Activated CD4-positive, alpha-beta T cell treated with anti-CD3 and anti-CD28 coated beads for 36 hours (primary cell): ENCODE data around the gene PSMB4. TPM values are rescaled to one million over a fixed set of nuclear protein-coding genes. Genes with fewer than 3 reads are reported as not detected.
"Not testable (repeated sequence)": the region's sequence is repeated elsewhere in the genome, so short reads cannot be mapped to it uniquely, and the experiment has no call there.

Experiments
- ATAC-seq: fragments of 200-7000 bp; cut with Tn5 transposase; one replicate; pipeline ENCODE4 v1.10.0; 2021; ENCODE audit warnings: mild to moderate bottlenecking, moderate library complexity
- CTCF ChIA-PET: fragments of 350-600 bp; sonication (Branson Sonifier 250); formaldehyde crosslinking; loops from one replicate; lab custom pipeline; 2021; ENCODE audit warnings: antibody characterized with exemption; lab: Charles Lee
- POLR2A ChIA-PET: fragments of 350-600 bp; sonication (Branson Sonifier 250); formaldehyde crosslinking; loops from one replicate; lab custom pipeline; 2021; ENCODE audit warnings: antibody characterized with exemption, inconsistent platforms; lab: Charles Lee
- DNase-seq: peaks from one replicate; pipeline ENCODE4 v3.0.0-alpha.2; 2020
- H3K27ac Mint-ChIP-seq: one replicate; pipeline ENCODE4 v1.8.0; 2021; ENCODE audit warnings: mixed read lengths
- H3K27me3 Mint-ChIP-seq: one replicate; pipeline ENCODE4 v1.8.0; 2021; ENCODE audit warnings: mixed read lengths
- H3K36me3 Mint-ChIP-seq: one replicate; pipeline ENCODE4 v1.8.0; 2021; ENCODE audit warnings: low read depth, mixed read lengths
- H3K4me1 Mint-ChIP-seq: one replicate; pipeline ENCODE4 v1.8.0; 2021; ENCODE audit warnings: mixed read lengths
- H3K4me3 Mint-ChIP-seq: one replicate; pipeline ENCODE4 v1.8.0; 2021; ENCODE audit warnings: mild to moderate bottlenecking, moderate library complexity, mixed read lengths
- H3K9me3 Mint-ChIP-seq: one replicate; pipeline ENCODE4 v1.8.0; 2021; ENCODE audit warnings: low read depth, mixed read lengths
- intact Hi-C, 2 experiments: fragments of 100-400 bp; cut with DNase I in 1 of 2; cut with micrococcal nuclease in 1 of 2; formaldehyde crosslinking; loops; one replicate each; pipeline versions ENCODE4 v1.14.2 to v1.15.1; 2022 to 2024; cut with DNase I, micrococcal nuclease
- total RNA-seq, 2 experiments: library from RNA; stranded (reverse); gene quantifications; one replicate each; pipeline ENCODE4 v1.2.3, GENCODE V29; 2021

Gene PSMB4
- total RNA-seq, 2 experiments from 2014 or later = 315 to 351 TPM

DNA sequence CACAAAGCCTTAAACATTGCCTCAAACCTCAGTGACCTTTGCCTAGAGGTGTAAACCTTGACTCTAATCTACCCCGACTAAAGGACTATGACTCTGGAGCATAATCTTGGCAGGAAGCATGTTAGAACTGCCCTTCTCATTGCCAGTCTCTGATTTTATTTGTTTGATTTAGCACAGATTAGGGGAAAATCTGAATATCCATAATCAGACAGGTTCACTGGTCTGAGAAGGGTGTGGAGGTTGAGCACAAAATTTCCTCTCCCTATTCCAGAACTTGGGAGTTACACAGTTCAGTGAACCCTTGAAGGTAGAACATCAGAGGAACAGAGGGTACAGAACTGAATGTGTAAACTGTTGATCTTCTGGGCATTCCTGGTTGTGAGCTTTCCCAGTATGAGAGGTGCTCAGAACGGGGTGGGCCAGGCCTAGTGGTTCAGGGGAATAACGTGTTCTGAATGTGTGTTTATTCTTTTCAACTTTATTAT is 8.3 kb upstream of the PSMB4 start:
- Mint-ChIP-seq H3K4me3 (no peak overlapping the region), H3K36me3 (no peaks in the 10 kb centered on the region), H3K27ac (no peak overlapping the region), H3K9me3 (no peaks in the 10 kb centered on the region), H3K27me3 (no peaks in the 10 kb centered on the region), H3K4me1 (no peaks in the 10 kb centered on the region)
- ChIA-PET POLR2A (no interaction called here), CTCF (no interaction called here)
- ATAC-seq (no peak), DNase-seq (no peak)
- intact Hi-C loops = no loop called here

DNA sequence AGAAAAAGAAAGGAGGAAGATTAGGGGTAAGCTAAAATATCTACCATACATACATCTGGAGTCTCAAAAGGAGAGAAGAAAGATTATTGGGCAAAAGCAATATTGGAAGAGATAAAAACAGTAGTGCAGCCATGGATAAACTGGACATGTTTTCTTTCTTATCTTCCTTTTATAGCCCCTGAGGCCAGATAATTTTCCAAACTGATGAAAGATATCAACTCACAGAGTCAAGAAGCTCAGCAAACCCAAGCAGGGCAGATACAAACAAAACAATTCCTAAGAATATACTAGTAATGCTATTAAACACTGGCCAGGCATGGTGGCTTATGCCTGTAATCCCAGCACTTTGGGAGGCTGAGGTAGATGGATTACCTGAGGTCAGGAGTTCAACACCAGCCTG is 5.8 kb upstream of the PSMB4 start:
- Mint-ChIP-seq H3K27me3 (no peaks in the 10 kb centered on the region), H3K4me3 (no peak overlapping the region), H3K9me3 (no peaks in the 10 kb centered on the region), H3K27ac (no peak overlapping the region), H3K36me3 (no peaks in the 10 kb centered on the region), H3K4me1 (peaks cover 1% of the 10 kb centered on the region)
- DNase-seq = no peak
- no peak for ATAC-seq
- ChIA-PET POLR2A (no interaction called here), CTCF (interaction anchor here (0.7 kb wide), 1 partner anchor 1332 kb away, joined by 3 read pairs; no protein-coding TSS in a partner anchor)
- intact Hi-C loops = no loop called here

DNA sequence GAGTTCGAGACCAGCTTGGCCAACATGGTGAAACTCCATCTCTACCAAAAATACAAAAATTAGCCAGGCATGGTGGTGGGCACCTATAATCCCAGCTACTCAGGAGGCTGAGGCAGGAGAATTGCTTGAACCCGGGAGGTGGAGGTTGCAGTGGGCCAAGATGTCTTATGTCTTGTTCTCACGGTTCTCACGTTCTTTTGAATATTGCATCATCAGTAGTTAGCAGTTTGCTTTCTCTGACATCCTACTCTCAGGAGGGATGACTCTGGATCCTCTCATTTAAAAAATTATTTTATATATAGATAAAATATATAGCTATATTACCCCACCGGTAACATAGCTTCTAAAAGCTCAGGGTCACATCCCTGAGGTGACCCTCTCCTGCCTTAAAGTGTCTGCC is 3.1 kb upstream of the PSMB4 start:
- peaks cover 20% of the 10 kb centered on the region for H3K4me1 Mint-ChIP-seq
- intact Hi-C loops = loop anchor here in 1 of 2 experiments (5.0 kb wide), 1 partner anchor 114 kb away; the partner anchor contains the start of gene ZNF687
- CTCF ChIA-PET = interaction anchor here (1.0 to 1.6 kb wide), 4 partner anchors 55 to 207 kb away, joined by 3 to 8 read pairs (median 4); partner anchors contain the start of gene VPS72
- H3K4me3 Mint-ChIP-seq, H3K27me3 Mint-ChIP-seq, DNase-seq, ATAC-seq, H3K27ac Mint-ChIP-seq, POLR2A ChIA-PET, H3K9me3 Mint-ChIP-seq: not testable (repeated sequence)
- peaks cover 19% of the 10 kb centered on the region for H3K36me3 Mint-ChIP-seq

DNA sequence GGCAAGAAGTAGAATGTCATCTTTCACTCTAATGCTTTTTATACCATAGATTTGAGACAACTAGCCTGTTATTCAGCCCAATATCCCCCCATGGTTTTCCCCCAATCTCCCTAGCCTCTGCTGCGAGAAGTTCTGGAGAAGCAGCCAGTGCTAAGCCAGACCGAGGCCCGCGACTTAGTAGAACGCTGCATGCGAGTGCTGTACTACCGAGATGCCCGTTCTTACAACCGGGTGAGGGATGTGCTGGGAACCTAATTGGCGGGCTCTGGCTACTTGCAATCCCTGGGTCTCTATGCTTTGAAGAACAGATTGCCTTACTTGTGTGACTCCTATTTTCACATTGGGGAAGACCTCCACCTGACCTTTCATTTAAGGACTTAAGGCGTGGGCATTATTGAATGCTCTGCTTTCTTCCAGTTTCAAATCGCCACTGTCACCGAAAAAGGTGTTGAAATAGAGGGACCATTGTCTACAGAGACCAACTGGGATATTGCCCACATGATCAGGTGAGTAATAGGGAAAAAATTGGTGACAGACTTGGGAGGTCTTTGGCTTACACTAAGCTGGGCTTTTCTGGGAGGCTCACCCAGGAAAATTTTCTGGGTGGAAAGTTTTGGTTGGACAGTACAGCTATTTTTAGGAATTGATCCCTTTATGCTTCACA is 1.9 kb downstream of the PSMB4 start:
- ChIA-PET POLR2A (no interaction called here), CTCF (interaction anchor here (0.6 to 2.5 kb wide), 5 partner anchors 11 to 139 kb away, joined by 3 to 5 read pairs (median 3); no protein-coding TSS in a partner anchor)

DNA sequence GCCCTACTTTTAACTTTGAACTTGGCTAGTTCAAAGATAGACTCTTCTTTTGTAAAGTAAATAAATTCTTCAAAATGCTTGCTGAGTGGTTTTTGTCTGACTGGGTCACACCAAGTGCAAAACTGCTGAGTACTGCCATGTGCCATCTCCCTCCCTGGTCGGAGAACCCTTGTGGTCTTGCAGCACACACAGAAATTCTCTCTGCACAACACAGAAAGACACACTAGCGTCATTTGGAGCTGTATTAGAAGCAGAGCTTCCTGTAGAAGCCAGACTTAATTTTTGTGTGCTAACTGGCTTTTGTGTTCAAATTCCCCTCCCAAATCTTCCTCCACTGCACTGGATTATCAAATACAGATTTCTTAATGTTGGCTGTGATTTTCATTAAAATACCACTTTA is 2.5 kb downstream of the PSMB4 start:
- H3K27ac Mint-ChIP-seq = peak overlapping the region; percentile 7
- no peaks in the 10 kb centered on the region for H3K27me3 Mint-ChIP-seq
- no peak overlapping the region for H3K4me3 Mint-ChIP-seq
- DNase-seq = no peak
- POLR2A ChIA-PET = interaction anchor here (0.9 to 1.4 kb wide), 2 partner anchors 17 to 91 kb away, joined by 3 to 5 read pairs; no protein-coding TSS in a partner anchor
- H3K9me3 Mint-ChIP-seq = no peaks in the 10 kb centered on the region
- H3K36me3 Mint-ChIP-seq = peaks cover 52% of the 10 kb centered on the region
- CTCF ChIA-PET = interaction anchor here (0.5 to 2.5 kb wide), 4 partner anchors 11 to 404 kb away, joined by 3 to 7 read pairs (median 5); partner anchors contain the start of gene CGN
- H3K4me1 Mint-ChIP-seq = peaks cover 29% of the 10 kb centered on the region
- intact Hi-C loops = loop anchor here in 1 of 2 experiments (5.0 kb wide), 1 partner anchor 205 kb away; the partner anchor contains the start of gene PIP5K1A
- no peak for ATAC-seq

More for the DNA sequence above, 1.9 kb downstream of the PSMB4 start:
- no peak for DNase-seq
- H3K9me3 Mint-ChIP-seq = no peaks in the 10 kb centered on the region
- H3K36me3 Mint-ChIP-seq = peaks cover 47% of the 10 kb centered on the region
- intact Hi-C loops = loop anchor here in 1 of 2 experiments (5.0 kb wide), 1 partner anchor 204 kb away; the partner anchor contains the start of gene PIP5K1A
- peaks cover 29% of the 10 kb centered on the region for H3K4me1 Mint-ChIP-seq
- no peaks in the 10 kb centered on the region for H3K27me3 Mint-ChIP-seq
- ATAC-seq = no peak
- peak overlapping the region; percentile 99 for H3K27ac Mint-ChIP-seq
- peak overlapping the region; percentile 88 for H3K4me3 Mint-ChIP-seq

DNA sequence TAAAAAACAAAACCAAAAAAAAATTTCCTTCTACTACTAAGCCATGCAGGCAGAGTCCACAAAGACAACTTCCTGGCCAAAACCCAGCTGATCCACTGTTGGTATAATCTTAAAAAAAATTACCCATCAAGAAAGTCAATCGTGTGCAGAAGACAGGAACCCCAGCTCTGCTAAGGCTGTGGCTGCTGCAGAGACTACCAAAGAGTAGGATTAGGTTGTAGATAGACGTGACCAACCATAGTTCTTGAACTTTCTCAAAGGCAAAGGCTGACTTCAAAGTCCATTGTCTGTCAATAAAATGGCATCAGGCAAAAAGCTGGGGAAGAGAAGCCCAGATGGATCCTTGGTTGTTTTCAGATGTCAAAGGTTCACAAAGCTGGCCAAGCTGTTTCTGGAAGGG is 3.4 kb downstream of the PSMB4 start:
- H3K27me3 Mint-ChIP-seq = no peaks in the 10 kb centered on the region
- peaks cover 59% of the 10 kb centered on the region for H3K36me3 Mint-ChIP-seq
- intact Hi-C loops = loop anchor here in 1 of 2 experiments (5.0 kb wide), 1 partner anchor 205 kb away; the partner anchor contains the start of gene PIP5K1A
- no peaks in the 10 kb centered on the region for H3K9me3 Mint-ChIP-seq
- DNase-seq = no peak
- CTCF ChIA-PET = interaction anchor here (0.5 to 2.5 kb wide), 8 partner anchors 10 to 432 kb away, joined by 3 to 7 read pairs (median 4); partner anchors contain the start of gene CGN
- peak overlapping the region; percentile 52 for H3K27ac Mint-ChIP-seq
- peaks cover 29% of the 10 kb centered on the region for H3K4me1 Mint-ChIP-seq
- H3K4me3 Mint-ChIP-seq = no peak overlapping the region
- POLR2A ChIA-PET = interaction anchor here (0.9 to 1.4 kb wide), 2 partner anchors 17 to 91 kb away, joined by 3 to 5 read pairs; no protein-coding TSS in a partner anchor
- ATAC-seq = no peak

DNA sequence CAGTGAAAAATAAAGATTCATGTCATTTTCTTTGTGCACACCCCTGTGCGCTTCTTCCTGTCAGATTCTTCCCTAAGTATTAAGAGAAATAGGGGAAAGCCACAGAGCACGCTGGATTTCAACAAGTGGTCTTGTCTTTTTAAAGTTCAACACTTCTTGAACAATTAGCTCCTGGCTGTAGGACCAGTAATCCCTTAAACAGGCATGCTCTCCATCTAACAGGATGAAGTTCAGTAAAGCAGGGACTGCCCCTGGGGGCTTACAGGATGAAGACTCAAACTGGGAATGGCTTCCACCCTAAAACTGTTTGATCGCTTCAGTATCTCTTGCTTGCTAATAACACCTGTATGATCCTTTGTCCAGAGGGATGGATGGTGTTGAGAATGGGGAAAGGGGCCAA is 4.2 kb downstream of the PSMB4 start:
- ATAC-seq = no peak
- POLR2A ChIA-PET = no interaction called here

DNA sequence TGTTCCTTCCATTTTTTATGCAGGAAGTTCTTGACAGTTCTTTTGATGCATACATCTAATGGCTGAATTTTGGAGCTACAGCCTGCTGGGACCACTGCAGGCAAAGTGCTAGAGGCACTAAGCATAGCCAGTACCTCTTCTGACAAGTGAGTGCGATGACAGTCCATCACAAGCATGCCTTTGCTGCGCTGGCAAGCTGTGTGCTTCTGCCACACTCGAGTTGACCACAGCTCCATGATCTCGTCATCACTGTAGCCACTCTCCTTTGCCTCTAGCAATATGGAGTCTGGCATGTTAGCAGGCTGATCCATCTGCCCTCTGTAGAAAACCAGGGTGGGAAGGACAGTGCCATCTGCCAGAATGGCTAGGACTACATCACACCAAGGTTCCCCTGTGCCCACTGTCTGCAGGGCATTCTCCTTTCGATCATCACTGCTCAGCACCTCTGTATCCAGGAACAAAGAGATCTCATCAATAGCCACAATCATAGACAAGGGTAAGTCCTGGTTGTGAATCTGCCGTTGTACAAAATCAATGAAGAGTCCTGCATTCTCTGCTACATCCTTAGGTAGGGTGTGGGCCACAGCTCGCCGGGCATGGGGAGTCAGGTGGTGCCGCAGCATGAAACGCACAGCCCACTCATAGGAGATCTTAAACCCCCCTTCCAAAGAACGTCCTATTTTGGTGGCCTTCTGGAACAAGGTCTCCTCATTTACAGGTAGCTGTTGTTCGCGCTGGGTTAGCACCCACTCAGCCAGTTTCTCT is 6.0 kb downstream of the PSMB4 start:
- POLR2A ChIA-PET = interaction anchor here (0.6 kb wide), 1 partner anchor 30 kb away, joined by 4 read pairs; no protein-coding TSS in a partner anchor
- DNase-seq (no peak), ATAC-seq (no peak)
- CTCF ChIA-PET = interaction anchor here (0.6 to 2.8 kb wide), 7 partner anchors 9 to 122 kb away, joined by 3 to 12 read pairs (median 3); no protein-coding TSS in a partner anchor
- intact Hi-C loops = no loop called here
- Mint-ChIP-seq H3K36me3 (peaks cover 62% of the 10 kb centered on the region), H3K27me3 (no peaks in the 10 kb centered on the region), H3K27ac (peak overlapping the region; percentile 28), H3K9me3 (no peaks in the 10 kb centered on the region), H3K4me3 (no peak overlapping the region), H3K4me1 (peaks cover 18% of the 10 kb centered on the region)

More for the DNA sequence above, 4.2 kb downstream of the PSMB4 start:
- intact Hi-C loops = loop anchor here in 1 of 2 experiments (5.0 kb wide), 1 partner anchor 206 kb away; the partner anchor contains the start of gene PIP5K1A
- DNase-seq = no peak
- Mint-ChIP-seq H3K9me3 (no peaks in the 10 kb centered on the region), H3K4me3 (no peak overlapping the region), H3K4me1 (peaks cover 27% of the 10 kb centered on the region), H3K36me3 (peaks cover 61% of the 10 kb centered on the region), H3K27ac (peak overlapping the region; percentile 52), H3K27me3 (no peaks in the 10 kb centered on the region)
- CTCF ChIA-PET = interaction anchor here (0.5 to 2.5 kb wide), 9 partner anchors 9 to 431 kb away, joined by 3 to 7 read pairs (median 4); partner anchors contain the start of gene CGN

DNA sequence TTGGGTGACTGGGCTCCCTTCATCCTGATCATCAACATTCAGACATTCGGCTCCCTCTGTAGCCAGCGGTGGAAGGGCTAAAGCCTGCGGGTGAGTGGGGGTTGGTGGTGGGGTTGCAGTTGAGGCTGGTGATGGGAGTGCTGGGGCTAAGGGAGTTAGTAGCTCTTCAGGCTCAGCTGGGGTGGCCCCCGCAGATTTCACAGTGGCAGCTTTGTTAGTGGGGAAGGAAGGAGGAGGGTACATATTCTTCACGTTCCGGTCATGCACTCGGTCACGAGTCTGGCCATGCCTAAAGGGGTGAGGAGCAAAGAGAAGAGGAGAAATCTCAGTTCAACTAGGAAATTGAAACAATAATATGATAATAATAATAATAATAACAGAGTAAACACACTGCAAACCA is 6.8 kb downstream of the PSMB4 start:
- no peaks in the 10 kb centered on the region for H3K27me3 Mint-ChIP-seq
- DNase-seq (no peak), ATAC-seq (no peak)
- intact Hi-C loops = no loop called here
- CTCF ChIA-PET = interaction anchor here (0.6 to 2.8 kb wide), 7 partner anchors 9 to 271 kb away, joined by 3 to 12 read pairs (median 3); no protein-coding TSS in a partner anchor
- POLR2A ChIA-PET = no interaction called here
- H3K27ac Mint-ChIP-seq = no peak overlapping the region
- no peaks in the 10 kb centered on the region for H3K9me3 Mint-ChIP-seq
- H3K4me1 Mint-ChIP-seq = peaks cover 10% of the 10 kb centered on the region
- H3K36me3 Mint-ChIP-seq = peaks cover 60% of the 10 kb centered on the region
- H3K4me3 Mint-ChIP-seq = no peak overlapping the region

DNA sequence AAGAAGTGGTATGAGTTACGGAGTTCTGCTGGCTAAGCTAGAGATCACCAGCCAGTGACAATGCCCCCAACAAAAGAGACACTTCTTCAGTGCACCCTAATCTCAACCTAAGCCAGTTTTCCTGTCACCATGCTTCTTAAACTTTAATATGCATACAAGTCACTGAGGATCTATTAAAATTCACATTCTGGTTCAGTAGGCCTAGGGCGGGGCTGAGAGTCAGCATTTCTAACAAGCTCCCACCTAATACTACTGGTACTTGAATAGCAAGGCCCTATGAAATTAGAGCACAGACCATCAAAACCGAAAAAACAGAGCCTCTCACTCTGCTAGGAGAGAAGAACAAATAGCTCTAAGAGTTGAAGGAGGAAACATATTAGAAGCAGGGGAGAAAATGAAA is 7.9 kb downstream of the PSMB4 start:
- H3K4me1 Mint-ChIP-seq = no peaks in the 10 kb centered on the region
- ChIA-PET POLR2A (interaction anchor here (1.3 kb wide), 1 partner anchor 8 kb away, joined by 4 read pairs; the partner anchor contains the start of gene PSMB4), CTCF (interaction anchor here (0.6 to 2.8 kb wide), 6 partner anchors 43 to 607 kb away, joined by 3 to 12 read pairs (median 4); no protein-coding TSS in a partner anchor)
- H3K27me3 Mint-ChIP-seq = no peaks in the 10 kb centered on the region
- no peak for DNase-seq
- peak overlapping the region; percentile 44 for H3K27ac Mint-ChIP-seq
- H3K4me3 Mint-ChIP-seq = no peak overlapping the region
- intact Hi-C loops = no loop called here
- H3K9me3 Mint-ChIP-seq = no peaks in the 10 kb centered on the region
- no peak for ATAC-seq
- peaks cover 53% of the 10 kb centered on the region for H3K36me3 Mint-ChIP-seq
